Progenitor cell of endocrine pancreas (in vitro differentiated cells): Measurements from ENCODE around the gene DNAH11. TPM values are rescaled to one million over a fixed set of nuclear protein-coding genes. Genes with fewer than 3 reads are reported as not detected.

Experiments
- DNase-seq: peaks from one replicate; pipeline ENCODE4 v3.0.0; 2021; ENCODE audit warnings: low spot score; ENCODE audit not compliant: unreplicated experiment
- H3K27ac Mint-ChIP-seq: 2 replicates; pipeline ENCODE4 v1.8.0; 2021; ENCODE audit warnings: mild to moderate bottlenecking, moderate library complexity, mixed read lengths
- H3K27me3 Mint-ChIP-seq: 2 replicates; pipeline ENCODE4 v1.8.0; 2021; ENCODE audit warnings: mixed read lengths
- H3K36me3 Mint-ChIP-seq: 2 replicates; pipeline ENCODE4 v1.8.0; 2022; ENCODE audit warnings: mixed read lengths; ENCODE audit not compliant: insufficient read depth
- H3K4me1 Mint-ChIP-seq: 2 replicates; pipeline ENCODE4 v1.8.0; 2021; ENCODE audit warnings: low read depth, mixed read lengths
- H3K4me3 Mint-ChIP-seq: 2 replicates; pipeline ENCODE4 v1.8.0; 2021; ENCODE audit warnings: low read depth, mild to moderate bottlenecking, moderate library complexity, mixed read lengths
- H3K9me3 Mint-ChIP-seq: 2 replicates; pipeline ENCODE4 v1.8.0; 2021; ENCODE audit warnings: low read depth, mixed read lengths
- CTCF ChIP-seq: fragments of 200-600 bp; sonication (generic); IDR thresholded peaks from one replicate; pipeline ENCODE4 v1.5.0; 2021; ENCODE audit warnings: antibody characterized with exemption, mild to moderate bottlenecking; ENCODE audit not compliant: unreplicated experiment
- total RNA-seq: library from RNA; stranded (reverse); gene quantifications from 2 replicates; pipeline ENCODE4 v1.2.1, GENCODE V29; 2021

The DNAH11 gene
- total RNA-seq, 1 donor from 2014 or later, result 1.6 TPM

- TF ChIP-seq CTCF, result no peak
- Mint-ChIP-seq H3K4me1 (no peaks in the 10 kb centered on the region), H3K9me3 (peaks cover 6% of the 10 kb centered on the region), H3K27ac (no peak overlapping the region), H3K4me3 (no peak overlapping the region), H3K27me3 (no peaks in the 10 kb centered on the region), H3K36me3 (peaks cover 3% of the 10 kb centered on the region)
- DNase-seq, result no peak
Observed at GRCh38 chr7:21587139-21587784, 44.4 kb downstream of the DNAH11 start.

DNA sequence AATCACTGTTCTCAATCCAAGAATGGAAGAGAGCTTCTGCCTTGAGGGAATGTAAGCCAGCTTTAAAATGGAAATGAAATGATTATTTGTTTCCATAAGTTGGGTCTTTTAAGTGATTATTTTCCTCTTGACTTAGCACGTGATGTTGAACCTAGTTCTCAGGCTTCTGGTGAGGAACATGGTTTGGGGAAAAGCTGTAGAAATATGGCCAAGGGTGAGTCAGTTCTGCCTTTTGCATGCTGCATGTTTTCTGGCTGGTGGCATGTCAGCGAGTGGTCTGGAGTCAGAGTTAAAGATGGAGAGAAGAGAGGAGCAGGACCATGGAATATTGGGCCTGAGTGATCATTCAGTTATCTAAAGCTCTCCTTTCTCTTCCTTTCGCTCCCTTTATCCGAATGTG is 54.0 kb downstream of the DNAH11 start:
- H3K9me3 Mint-ChIP-seq, result peaks cover 5% of the 10 kb centered on the region
- H3K4me3 Mint-ChIP-seq, result no peak overlapping the region
- no peak for TF ChIP-seq CTCF
- H3K36me3 Mint-ChIP-seq, result no peaks in the 10 kb centered on the region
- H3K27ac Mint-ChIP-seq, result no peak overlapping the region
- H3K27me3 Mint-ChIP-seq, result no peaks in the 10 kb centered on the region
- H3K4me1 Mint-ChIP-seq, result no peaks in the 10 kb centered on the region
- no peak for DNase-seq

DNA sequence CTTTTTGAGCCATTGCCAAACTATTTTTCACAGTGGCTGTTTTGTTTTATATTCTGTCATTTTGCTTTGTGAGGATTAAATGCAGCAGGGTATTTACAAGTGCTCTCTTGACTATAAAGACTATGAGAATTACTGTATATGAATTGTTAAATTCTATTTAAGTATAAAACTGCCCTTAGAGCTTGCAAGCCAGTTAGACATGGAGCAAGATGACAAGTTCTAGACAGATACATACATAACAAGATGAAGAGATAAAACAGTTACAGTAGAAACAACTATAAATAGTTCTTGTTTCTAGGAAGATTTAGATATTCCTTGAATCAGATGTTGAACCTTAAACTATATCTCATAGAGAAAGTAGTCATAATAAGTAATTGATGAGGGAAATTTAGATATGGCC is 60.6 kb downstream of the DNAH11 start:
- Mint-ChIP-seq H3K4me3 (no peak overlapping the region), H3K36me3 (no peaks in the 10 kb centered on the region), H3K27ac (no peak overlapping the region), H3K4me1 (no peaks in the 10 kb centered on the region), H3K27me3 (no peaks in the 10 kb centered on the region), H3K9me3 (peaks cover 5% of the 10 kb centered on the region)
- no peak for DNase-seq
- TF ChIP-seq CTCF, result no peak

- Mint-ChIP-seq H3K4me1 (no peaks in the 10 kb centered on the region), H3K27ac (no peak overlapping the region), H3K36me3 (no peaks in the 10 kb centered on the region), H3K4me3 (no peak overlapping the region), H3K9me3 (peaks cover 1% of the 10 kb centered on the region), H3K27me3 (no peaks in the 10 kb centered on the region)
- no peak for DNase-seq
- no peak for TF ChIP-seq CTCF
Observed at GRCh38 chr7:21603972-21604749, 61.3 kb downstream of the DNAH11 start.

DNA sequence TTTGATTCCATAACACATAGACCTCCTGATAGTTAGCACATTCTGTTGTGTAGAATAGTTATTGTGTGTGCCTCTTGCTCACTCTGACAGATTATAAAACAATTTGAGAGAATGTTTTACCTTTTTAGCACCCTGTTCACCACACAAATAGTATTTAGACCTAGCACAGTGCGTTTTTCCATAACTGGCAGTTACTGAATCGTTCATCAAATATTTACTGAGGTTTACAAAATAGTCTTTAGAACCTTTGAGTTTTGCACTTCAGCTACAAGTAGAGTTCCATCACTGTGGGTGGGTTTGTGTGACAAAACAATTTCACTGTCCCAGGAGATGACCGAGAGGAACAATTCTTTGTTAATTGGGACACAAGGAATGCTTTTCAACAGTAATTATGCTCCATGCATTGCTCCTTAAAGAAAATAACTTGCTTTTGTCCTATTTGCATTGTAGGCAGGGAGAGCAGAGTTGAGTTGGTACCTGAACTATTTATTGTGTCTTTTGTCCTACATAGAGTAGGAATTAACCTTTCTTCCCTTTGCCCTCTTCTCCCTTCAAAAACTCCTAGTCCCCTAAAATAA is 62.3 kb downstream of the DNAH11 start:
- H3K4me3 Mint-ChIP-seq, result no peak overlapping the region
- H3K4me1 Mint-ChIP-seq, result no peaks in the 10 kb centered on the region
- H3K27me3 Mint-ChIP-seq, result no peaks in the 10 kb centered on the region
- H3K9me3 Mint-ChIP-seq, result no peaks in the 10 kb centered on the region
- DNase-seq, result no peak
- TF ChIP-seq CTCF, result no peak
- no peak overlapping the region for H3K27ac Mint-ChIP-seq
- no peaks in the 10 kb centered on the region for H3K36me3 Mint-ChIP-seq
